GM23338 (cell line): ENCODE data around the gene SVIL. TPM values are rescaled to one million over a fixed set of nuclear protein-coding genes. Genes with fewer than 3 reads are reported as not detected.

Experiments used
- ATAC-seq: fragments of 200-7000 bp; cut with Tn5 transposase; 3 replicates; pipeline ENCODE4 v1.9.1; 2020
- DNase-seq: peaks from one replicate; pipeline ENCODE4 v3.0.0-alpha.2; 2015; ENCODE audit warnings: low spot score
- H2AFZ ChIP-seq: fragments of 200-600 bp; sonication (generic); 2 replicates; pipeline ENCODE4 v1.8.0; 2016; ENCODE audit warnings: antibody characterized with exemption, mild to moderate bottlenecking, moderate library complexity
- H3F3A ChIP-seq: fragments of 200-600 bp; sonication (generic); replicated peaks from 2 replicates; pipeline ENCODE4 v1.8.0; 2017; ENCODE audit warnings: antibody characterized with exemption, mixed run types, low read depth
- H3K27ac ChIP-seq: fragments of 200-600 bp; sonication (generic); 2 replicates; pipeline ENCODE4 v1.6.1; 2016; ENCODE audit warnings: low read depth
- H3K27me3 ChIP-seq: fragments of 200-600 bp; sonication (generic); 2 replicates; pipeline ENCODE4 v1.8.0; 2016; ENCODE audit warnings: mild to moderate bottlenecking, mixed run types, moderate library complexity; ENCODE audit not compliant: insufficient read depth
- H3K36me3 ChIP-seq: fragments of 200-600 bp; sonication (generic); 2 replicates; pipeline ENCODE4 v1.8.0; 2016; ENCODE audit warnings: mild to moderate bottlenecking; ENCODE audit not compliant: insufficient read depth
- H3K4me1 ChIP-seq: fragments of 200-600 bp; sonication (generic); 2 replicates; pipeline ENCODE4 v1.8.0; 2016; ENCODE audit warnings: mild to moderate bottlenecking, moderate library complexity; ENCODE audit not compliant: insufficient read depth
- H3K4me2 ChIP-seq: fragments of 200-600 bp; sonication (generic); 2 replicates; pipeline ENCODE4 v1.7.1; 2017; ENCODE audit warnings: mixed run types
- H3K4me3 ChIP-seq: fragments of 200-600 bp; sonication (generic); 2 replicates; pipeline ENCODE4 v1.6.1; 2016; ENCODE audit warnings: mixed run types
- H3K79me2 ChIP-seq: fragments of 200-600 bp; sonication (generic); replicated peaks from 2 replicates; pipeline ENCODE4 v1.8.0; 2017; ENCODE audit warnings: mild to moderate bottlenecking; ENCODE audit not compliant: insufficient read depth
- H3K9me2 ChIP-seq: fragments of 200-600 bp; sonication (generic); 2 replicates; pipeline ENCODE4 v1.8.0; 2017; ENCODE audit not compliant: insufficient read depth
- H4K20me1 ChIP-seq: fragments of 200-600 bp; sonication (generic); replicated peaks from 2 replicates; pipeline ENCODE4 v1.8.0; 2017; ENCODE audit warnings: mild to moderate bottlenecking; ENCODE audit not compliant: insufficient read depth
- H3K27ac Mint-ChIP-seq: 2 replicates; pipeline ENCODE4 v1.8.0; 2020; ENCODE audit warnings: inconsistent platforms, mild to moderate bottlenecking, moderate library complexity, mixed read lengths
- H3K27me3 Mint-ChIP-seq: 3 replicates; pipeline ENCODE4 v1.8.0; 2022; ENCODE audit warnings: low read depth, mild to moderate bottlenecking, moderate library complexity, mixed read lengths, inconsistent platforms; ENCODE audit not compliant: insufficient read depth, poor library complexity
- H3K36me3 Mint-ChIP-seq: 3 replicates; pipeline ENCODE4 v1.8.0; 2021; ENCODE audit warnings: low read depth, mild to moderate bottlenecking, inconsistent platforms, moderate library complexity, mixed read lengths
- H3K4me1 Mint-ChIP-seq: 3 replicates; pipeline ENCODE4 v1.8.0; 2020; ENCODE audit warnings: mild to moderate bottlenecking, inconsistent platforms, mixed read lengths
- H3K4me3 Mint-ChIP-seq: 3 replicates; pipeline ENCODE4 v1.8.0; 2021; ENCODE audit warnings: moderate library complexity, mild to moderate bottlenecking, inconsistent platforms, mixed read lengths
- H3K9me3 Mint-ChIP-seq: 3 replicates; pipeline ENCODE4 v1.8.0; 2020; ENCODE audit warnings: moderate library complexity, mild to moderate bottlenecking, inconsistent platforms, mixed read lengths
- EZH2phosphoT487 ChIP-seq: fragments of 200-600 bp; sonication (generic); IDR thresholded peaks from one replicate; pipeline ENCODE4 v1.8.1; 2018; ENCODE audit warnings: antibody characterized with exemption; ENCODE audit not compliant: unreplicated experiment
- NANOG ChIP-seq: IDR thresholded peaks from 2 replicates; pipeline ENCODE4 v1.6.1; 2016; ENCODE audit warnings: antibody characterized with exemption, borderline replicate concordance
- POLR2AphosphoS5 ChIP-seq: IDR thresholded peaks from 2 replicates; pipeline ENCODE4 v1.6.1; 2016; ENCODE audit warnings: antibody characterized with exemption, low read depth
- ZNF114 ChIP-seq: fragments of 250-450 bp; sonication (Bioruptor Pico); IDR thresholded peaks from 2 replicates; pipeline ENCODE4 v1.5.0; 2020; ENCODE audit warnings: mild to moderate bottlenecking, moderate library complexity
- ZNF331 ChIP-seq: fragments of 250-450 bp; sonication (Bioruptor Pico); IDR thresholded peaks from 2 replicates; pipeline ENCODE4 v1.5.0; 2020; ENCODE audit warnings: low read depth, mild to moderate bottlenecking, moderate library complexity
- polyA plus RNA-seq: library from polyadenylated mRNA; unstranded; fragments of >200 nt; fragmentation: Nextera tagmentation; extraction: Ambion mirVana; gene quantifications from 2 replicates; pipeline ENCODE4 v1.2.1, GENCODE V29; 2016
- total RNA-seq: library from RNA; depleted of rRNA; stranded (reverse); fragments of >200 nt; shearing (Covaris generic); gene quantifications from 2 replicates; pipeline ENCODE4 v1.2.3, GENCODE V29; 2014
- TF ChIP-seq, protein P1 (sequence below): fragments of 250-450 bp; sonication (Bioruptor Pico); IDR thresholded peaks from 2 replicates; pipeline ENCODE4 v1.5.0; 2020; ENCODE audit warnings: mild to moderate bottlenecking, moderate library complexity

SVIL gene
- total and polyA plus RNA-seq, 2 experiments from 2014 or later: 8.8 to 34.9 TPM

GRCh38 chr10:29541422-29542210 is 93.2 kb downstream of the SVIL start:
- ATAC-seq (no peak), DNase-seq (no peak)
- Mint-ChIP-seq H3K9me3 (no peaks in the 10 kb centered on the region), H3K4me1 (peaks cover 25% of the 10 kb centered on the region), H3K4me3 (no peak overlapping the region), H3K36me3 (no peaks in the 10 kb centered on the region), H3K27ac (no peak overlapping the region), H3K27me3 (peaks cover 8% of the 10 kb centered on the region)
- Histone ChIP-seq H3F3A (no peaks in the 10 kb centered on the region), H3K79me2 (no peaks in the 10 kb centered on the region), H3K36me3 (no peaks in the 10 kb centered on the region), H3K9me2 (no peaks in the 10 kb centered on the region), H4K20me1 (no peaks in the 10 kb centered on the region), H3K4me2 (no peak overlapping the region), H3K4me3 (no peak overlapping the region), H3K4me1 (no peaks in the 10 kb centered on the region), H2AFZ (no peak overlapping the region), H3K27me3 (no peaks in the 10 kb centered on the region), H3K27ac (no peak overlapping the region)
- TF ChIP-seq ZNF331 (CRISPR knock-in tag) (no peak), NANOG (no peak), POLR2AphosphoS5 (no peak), ZNF114 (CRISPR knock-in tag) (no peak), EZH2phosphoT487 (no peak)
- TF ChIP-seq, protein P1, sequence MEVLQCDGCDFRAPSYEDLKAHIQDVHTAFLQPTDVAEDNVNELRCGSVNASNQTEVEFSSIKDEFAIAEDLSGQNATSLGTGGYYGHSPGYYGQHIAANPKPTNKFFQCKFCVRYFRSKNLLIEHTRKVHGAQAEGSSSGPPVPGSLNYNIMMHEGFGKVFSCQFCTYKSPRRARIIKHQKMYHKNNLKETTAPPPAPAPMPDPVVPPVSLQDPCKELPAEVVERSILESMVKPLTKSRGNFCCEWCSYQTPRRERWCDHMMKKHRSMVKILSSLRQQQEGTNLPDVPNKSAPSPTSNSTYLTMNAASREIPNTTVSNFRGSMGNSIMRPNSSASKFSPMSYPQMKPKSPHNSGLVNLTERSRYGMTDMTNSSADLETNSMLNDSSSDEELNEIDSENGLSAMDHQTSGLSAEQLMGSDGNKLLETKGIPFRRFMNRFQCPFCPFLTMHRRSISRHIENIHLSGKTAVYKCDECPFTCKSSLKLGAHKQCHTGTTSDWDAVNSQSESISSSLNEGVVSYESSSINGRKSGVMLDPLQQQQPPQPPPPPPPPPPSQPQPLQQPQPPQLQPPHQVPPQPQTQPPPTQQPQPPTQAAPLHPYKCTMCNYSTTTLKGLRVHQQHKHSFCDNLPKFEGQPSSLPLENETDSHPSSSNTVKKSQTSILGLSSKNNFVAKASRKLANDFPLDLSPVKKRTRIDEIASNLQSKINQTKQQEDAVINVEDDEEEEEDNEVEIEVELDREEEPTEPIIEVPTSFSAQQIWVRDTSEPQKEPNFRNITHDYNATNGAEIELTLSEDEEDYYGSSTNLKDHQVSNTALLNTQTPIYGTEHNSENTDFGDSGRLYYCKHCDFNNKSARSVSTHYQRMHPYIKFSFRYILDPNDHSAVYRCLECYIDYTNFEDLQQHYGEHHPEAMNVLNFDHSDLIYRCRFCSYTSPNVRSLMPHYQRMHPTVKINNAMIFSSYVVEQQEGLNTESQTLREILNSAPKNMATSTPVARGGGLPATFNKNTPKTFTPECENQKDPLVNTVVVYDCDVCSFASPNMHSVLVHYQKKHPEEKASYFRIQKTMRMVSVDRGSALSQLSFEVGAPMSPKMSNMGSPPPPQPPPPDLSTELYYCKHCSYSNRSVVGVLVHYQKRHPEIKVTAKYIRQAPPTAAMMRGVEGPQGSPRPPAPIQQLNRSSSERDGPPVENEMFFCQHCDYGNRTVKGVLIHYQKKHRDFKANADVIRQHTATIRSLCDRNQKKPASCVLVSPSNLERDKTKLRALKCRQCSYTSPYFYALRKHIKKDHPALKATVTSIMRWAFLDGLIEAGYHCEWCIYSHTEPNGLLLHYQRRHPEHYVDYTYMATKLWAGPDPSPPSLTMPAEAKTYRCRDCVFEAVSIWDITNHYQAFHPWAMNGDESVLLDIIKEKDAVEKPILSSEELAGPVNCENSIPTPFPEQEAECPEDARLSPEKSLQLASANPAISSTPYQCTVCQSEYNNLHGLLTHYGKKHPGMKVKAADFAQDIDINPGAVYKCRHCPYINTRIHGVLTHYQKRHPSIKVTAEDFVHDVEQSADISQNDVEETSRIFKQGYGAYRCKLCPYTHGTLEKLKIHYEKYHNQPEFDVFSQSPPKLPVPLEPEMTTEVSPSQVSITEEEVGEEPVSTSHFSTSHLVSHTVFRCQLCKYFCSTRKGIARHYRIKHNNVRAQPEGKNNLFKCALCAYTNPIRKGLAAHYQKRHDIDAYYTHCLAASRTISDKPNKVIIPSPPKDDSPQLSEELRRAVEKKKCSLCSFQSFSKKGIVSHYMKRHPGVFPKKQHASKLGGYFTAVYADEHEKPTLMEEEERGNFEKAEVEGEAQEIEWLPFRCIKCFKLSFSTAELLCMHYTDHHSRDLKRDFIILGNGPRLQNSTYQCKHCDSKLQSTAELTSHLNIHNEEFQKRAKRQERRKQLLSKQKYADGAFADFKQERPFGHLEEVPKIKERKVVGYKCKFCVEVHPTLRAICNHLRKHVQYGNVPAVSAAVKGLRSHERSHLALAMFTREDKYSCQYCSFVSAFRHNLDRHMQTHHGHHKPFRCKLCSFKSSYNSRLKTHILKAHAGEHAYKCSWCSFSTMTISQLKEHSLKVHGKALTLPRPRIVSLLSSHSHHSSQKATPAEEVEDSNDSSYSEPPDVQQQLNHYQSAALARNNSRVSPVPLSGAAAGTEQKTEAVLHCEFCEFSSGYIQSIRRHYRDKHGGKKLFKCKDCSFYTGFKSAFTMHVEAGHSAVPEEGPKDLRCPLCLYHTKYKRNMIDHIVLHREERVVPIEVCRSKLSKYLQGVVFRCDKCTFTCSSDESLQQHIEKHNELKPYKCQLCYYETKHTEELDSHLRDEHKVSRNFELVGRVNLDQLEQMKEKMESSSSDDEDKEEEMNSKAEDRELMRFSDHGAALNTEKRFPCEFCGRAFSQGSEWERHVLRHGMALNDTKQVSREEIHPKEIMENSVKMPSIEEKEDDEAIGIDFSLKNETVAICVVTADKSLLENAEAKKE (CRISPR knock-in tag): no peak
